HG03039 (cell line): ENCODE measurements around the gene ZFYVE21.
A peak's percentile ranks its signal among the peaks of the same experiment; 100 is the strongest.

Experiments used
- ATAC-seq: cut with Tn5 transposase; IDR thresholded peaks from one replicate; pipeline ENCODE4 v1.9.1; 2021; ENCODE audit warnings: mild to moderate bottlenecking, moderate library complexity; ENCODE audit not compliant: unreplicated experiment

The ZFYVE21 gene

DNA sequence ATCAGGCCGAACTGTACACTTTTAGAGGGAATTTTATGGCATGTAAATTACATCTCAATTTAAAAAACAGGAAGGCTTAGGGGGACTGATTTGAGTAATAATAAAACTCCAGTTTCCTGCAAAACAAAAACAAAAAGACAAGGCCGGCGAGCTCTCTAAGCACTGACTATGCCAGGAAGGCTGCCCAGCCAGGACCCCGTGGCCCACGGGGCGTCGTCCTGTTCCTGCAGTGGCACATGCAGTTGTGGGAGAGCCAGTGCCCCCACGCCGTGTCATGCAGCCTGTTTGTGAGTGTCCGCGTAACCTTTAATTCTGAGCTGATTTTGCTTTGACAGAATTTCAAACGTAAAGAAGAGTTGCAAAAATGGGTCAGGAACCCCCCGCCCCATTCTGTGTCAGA lies 10.9 kb upstream of the ZFYVE21 start:
- no peak for ATAC-seq

DNA sequence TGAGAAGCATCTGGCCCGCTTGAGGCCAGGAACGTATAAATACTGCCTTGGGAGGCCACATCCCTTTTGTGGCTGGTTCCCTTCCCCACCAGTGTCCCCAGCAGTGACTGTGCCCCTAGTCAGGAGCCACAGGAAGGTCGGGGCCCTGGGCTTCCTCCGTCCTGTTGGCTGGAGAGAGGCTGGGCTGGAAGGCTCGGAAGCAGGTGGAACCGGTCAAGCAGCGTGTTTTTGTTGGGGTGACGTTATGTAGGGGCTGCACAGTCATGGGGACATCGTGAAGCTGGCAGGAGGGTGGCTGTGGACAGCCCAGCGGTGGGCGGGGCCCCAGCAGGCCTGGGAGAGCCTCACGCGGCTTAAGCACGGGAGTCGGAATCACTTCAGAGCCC lies 10.5 kb upstream of the ZFYVE21 start:
- no peak for ATAC-seq

DNA sequence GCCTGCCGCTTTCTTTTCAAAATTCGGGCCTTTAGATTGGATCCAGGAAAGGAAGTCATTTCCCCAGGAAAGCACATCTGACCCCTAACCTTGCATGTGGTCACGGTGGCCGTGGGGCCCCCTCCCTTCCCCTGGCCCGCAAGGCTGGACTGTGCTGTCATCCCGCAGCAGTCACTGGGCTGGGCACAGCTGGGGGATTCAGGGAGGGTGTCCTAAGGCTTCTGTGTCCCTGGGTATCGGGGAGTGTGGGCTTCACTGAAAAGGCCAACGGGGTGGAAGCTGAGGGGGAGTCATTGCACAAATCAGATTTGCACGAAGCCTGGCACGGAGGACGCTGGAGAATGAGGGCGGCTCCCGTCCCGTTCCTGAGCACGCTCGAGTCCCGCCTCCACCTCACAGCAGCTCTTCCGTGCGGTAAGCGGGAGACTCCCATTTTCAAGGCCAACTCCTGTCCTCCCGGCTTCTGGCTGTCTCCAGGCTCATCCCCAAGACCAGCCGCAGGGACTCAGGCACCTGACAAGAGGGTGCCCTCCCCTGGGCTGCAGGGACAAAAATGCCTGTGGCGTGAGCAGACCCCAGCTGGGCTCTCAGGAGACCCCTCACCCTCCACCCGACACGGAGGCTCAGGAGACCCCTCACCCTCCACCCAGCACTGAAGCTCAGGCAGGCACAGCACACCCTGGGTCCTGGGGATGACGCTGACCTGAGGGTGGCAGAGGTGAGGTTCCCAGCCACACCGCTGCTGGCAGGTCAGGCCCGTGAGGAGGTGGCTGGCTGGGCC lies 9.9 kb upstream of the ZFYVE21 start:
- ATAC-seq = no peak

DNA sequence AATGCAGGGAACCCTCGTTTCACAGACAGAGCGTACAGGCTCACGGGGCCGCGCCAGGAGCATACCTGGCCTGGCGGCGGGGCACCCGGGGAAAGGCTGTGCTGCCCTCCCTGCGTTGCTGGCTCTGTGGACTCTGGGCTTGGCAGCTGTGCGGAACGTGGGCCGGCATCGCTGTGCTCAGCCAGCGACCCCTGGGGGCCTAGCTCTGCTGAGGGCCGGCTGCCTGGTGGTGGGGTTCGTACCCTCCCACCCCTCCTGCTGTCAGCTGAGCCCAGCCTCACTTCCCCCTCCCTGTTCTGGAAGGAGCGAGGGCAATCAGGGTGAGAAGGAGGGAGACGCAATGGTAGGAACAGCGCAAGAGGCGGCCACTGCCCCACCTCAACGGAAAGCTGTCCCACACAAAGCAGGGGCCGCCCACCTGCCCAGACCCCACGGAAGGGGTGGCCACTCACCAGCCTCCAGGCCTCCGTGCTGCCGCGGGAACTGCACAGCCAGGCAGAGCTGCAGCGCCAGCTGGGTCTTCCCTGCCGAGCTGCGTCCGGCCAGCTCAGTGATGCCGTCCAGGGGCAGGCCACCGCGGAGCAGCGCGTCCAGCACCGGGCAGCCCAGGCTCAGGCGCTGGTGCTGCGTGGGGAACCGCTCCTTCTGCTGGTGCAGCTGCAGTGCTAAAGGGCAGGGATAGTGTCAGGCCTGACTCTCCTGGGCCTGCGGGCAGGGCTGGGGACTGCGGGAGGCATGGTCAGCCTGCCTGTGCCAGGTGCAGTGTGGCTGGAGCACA lies 8.9 kb upstream of the ZFYVE21 start:
- no peak for ATAC-seq

DNA sequence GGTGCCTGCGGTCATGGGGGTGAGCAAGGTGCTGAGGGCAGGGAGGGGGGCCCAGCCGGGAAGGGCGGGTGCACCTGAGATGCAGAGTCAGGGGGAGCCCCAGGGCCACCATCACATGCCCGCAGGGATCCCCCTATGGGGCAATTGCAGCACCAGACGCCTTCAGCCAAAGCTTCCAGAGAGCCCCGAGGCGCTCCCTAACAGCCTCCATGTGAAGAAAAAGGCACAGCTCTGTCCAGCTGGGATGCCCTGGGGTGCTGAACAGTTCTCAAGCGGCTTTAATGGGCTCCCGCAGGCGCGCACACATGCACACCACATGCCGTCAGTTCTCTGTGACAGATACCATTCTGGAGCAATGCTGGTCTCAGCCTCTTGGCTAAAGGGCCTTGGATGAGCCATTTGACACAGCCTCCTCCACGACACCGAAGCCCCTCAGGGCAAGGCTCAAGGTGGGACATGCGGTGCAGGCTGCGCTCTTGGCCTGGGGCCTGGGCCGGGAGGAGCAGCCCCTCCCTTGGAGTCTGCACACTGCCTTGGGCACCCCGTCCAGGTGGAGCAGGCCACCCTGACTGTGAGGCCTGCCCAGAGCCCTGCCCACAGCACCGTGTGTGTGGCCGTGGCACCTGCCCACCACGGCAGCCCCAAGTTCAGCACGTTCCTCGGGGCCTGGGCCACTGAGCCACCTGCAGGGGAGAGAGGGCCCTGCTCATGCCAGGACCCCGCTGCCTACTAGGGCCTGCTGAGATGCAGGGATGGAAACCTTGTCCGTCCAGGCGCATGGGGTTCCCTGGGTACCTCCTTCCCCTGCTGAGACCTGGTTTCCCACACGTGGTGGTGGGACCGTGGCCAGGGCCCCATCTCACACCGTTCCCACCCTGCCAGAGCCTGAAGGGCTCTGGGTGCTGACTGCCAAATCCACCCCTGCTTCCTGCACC lies 8.0 kb upstream of the ZFYVE21 start:
- ATAC-seq = no peak

DNA sequence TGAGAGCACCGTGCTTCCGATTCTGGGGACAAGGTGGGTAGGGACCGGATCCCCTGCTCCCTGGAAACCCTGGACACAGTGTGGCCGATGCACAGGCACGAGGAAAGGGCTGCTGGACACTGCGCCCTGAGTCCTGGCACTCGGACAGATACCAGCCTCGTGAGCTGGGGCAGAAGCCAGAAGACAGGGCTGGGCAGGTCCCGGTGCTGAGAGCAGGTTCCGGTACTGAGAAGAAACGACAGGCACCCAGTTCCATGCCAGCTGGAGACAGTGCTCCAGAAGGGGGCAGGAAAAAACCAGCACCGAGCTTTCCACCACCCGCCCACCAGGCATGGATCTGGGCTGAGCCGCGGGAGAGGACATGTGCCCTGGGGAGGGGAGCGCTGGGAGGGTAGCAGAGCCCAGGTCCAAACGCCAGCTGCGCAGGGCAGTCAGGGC lies 6.8 kb upstream of the ZFYVE21 start:
- ATAC-seq = no peak

DNA sequence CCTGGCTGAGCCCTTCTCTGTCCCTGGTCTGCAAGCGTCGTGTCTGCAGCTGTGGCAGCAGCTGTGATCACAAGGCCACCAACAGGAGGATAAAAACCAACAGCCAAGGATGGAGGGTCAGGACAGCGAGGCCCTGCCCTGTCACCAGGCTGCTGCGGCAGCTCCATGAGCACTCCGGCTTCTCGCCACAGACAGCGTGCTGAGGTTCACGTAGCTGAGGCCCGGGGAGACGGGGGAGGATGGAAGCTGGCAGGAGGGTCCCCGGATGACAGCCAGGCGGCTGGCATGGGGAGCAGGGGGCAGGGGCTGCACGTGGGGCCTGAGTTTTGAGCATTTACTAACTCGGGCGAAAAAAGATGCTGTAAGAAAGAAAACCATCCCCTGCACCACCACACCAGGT lies 5.8 kb upstream of the ZFYVE21 start:
- ATAC-seq = no peak

DNA sequence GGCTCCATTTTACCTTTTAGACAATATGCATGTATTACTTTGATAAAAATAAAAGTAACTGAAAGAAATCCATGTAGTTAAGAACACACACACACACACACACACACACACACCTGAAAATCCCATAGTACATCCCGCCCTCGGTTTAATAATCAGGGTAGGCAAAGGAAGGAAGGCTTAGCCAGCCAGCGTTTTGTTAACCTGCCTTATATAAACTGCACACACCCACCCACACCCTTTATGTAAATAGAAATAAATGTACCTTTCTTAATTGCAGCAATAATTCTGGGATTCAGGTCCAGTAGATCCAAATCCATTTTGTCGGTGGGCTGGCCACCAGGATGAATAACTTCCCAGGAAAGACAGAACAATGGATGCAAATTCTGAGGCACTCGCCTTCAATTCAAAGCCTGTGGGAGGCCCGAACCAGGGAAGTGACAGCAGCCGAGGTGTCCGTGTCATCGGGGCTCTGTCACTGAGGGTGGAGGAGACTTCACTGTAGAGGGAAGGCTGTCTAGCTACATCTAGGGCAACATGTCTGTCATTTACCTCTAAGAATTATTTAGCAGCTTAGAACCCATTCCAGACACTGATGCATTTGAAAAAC lies 4.7 kb upstream of the ZFYVE21 start:
- ATAC-seq = no peak

DNA sequence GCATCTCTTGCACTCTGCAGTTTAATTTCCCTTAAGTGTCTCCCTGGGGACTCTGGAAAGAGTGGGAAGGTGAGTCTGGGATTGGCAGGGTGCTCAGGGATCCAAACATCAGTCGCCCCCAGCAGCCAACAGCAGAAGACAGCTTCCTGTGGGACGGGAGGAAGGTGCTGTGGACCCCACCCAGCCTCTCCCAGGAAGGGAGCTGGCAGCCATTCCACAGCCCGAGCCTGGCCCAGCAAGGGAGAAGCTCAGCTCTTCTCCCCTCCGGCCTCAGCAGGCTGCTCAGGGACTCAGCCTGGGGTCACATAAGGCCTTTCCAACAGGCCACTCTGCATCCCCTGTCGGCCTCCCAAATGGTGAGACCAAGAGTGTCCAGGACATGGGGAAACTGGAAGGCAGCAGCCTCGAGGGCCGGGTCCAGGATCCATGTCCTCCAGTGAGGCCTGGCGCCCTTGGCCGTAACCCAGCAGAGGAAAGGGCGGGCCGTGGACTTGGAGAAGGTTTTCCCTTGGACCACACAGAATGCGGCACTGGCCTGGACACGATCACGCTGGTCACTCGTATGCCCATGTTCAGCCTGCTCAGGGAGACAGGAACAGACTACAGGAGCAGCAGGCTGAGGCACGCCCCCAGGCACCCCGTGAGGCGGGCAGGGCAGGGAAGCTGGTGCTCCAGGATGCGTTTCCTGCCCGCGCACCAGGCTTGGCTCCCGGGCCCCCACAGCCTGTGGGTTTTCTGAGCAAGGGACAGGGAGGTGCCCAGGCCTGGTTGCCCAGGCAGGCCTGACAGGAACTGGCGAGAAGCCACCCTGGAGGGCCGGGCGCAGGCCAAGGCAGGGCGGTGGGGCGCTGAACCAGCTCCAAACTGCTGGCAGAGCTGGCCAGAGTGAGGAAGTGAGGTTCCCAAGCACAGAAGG lies 3.8 kb upstream of the ZFYVE21 start:
- no peak for ATAC-seq

DNA sequence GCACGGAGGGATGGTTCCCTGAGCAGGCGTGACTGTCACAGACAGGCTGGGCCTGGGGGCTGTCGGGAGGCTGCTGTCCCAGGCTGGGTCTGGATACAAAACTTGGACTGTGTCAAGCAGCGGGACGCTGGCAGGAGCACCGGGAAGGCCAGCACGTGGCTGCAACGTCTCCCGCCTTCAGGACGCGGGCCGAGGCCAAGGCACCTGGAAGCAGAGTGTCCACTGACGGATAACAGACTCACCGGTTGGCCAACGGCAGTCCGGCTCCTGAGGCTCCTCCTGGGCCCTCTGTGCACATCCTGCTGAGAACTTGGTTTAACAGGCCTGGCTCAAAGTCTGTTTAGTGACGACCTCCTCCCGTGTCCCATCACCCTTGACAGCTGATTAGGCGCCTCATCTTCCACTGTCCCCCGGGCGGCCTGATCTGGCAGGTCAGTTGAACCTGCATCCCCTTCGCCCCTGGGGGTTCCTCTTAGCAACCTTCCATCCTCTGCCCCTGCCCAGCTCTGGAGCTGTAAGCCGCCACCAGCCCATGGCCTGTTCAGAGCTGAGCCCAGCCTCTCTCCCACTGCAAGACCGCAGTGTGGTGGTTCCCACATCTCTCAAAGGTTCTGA lies 2.9 kb upstream of the ZFYVE21 start:
- no peak for ATAC-seq

DNA sequence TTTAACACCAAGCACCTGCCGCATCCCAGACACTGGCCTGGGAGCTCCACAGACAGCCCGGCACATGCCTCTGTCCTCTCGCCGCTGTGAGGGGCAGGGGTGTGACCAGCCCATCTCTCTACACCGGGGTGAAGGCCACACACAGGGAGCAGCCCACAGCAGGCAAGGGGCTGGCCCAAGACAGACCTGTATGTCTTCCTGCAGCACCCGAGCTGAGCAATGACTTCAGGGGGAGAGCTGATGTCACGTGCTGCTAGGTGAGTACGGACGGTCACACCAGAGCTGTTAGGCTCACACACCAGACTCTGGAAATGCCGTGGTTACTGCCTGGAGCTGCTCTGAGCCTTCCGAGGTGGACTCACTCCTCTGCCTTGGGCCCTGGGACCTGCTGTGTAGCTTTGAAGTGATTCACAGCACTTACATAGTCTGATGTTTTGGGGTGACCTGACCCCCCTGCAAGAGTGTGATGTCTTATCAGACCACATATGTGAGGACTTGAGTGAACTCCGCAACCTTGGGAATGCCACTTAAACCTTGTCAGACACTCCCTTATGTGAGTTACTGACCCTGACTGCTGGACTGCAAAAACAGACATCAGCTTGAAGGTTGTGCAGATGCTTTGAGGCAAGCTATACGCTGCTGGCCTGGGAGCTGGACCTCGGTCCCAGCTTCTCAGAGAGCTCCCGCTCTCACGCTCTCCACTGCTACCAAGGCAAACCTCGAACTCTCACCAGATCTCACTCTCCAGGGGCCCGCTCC lies 2.1 kb upstream of the ZFYVE21 start:
- no peak for ATAC-seq

DNA sequence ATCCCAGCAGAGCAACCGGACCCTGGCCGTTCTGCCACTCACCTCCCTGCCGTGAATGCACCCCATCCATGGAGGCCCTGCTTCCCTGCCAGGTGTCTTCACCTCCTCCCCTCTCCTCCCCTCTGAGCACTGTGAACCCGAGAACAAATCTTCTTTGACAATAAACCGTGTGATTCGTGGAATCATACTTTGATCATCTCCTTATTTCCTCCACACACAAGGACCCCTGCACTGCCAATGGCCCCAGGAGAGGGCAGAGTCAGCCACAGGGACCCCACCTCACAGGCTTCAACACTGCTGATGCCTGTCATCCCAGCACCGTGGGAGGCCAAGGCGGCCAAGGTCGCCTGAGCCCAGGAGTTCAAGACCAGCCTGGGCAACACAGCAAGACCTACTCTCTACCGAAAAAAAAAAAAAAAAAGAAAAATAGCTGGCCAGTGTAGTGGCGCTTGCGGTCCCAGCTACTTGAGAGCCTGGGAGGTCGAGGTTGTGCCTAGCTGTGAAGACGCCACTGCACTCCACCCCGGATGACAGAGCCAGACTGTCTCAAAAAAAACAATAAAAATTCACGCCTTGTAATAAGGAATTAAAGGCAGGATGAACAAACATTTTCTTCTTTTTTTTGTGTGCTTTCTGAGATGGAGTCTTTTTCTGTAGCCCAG lies 1.4 kb upstream of the ZFYVE21 start:
- ATAC-seq = no peak

DNA sequence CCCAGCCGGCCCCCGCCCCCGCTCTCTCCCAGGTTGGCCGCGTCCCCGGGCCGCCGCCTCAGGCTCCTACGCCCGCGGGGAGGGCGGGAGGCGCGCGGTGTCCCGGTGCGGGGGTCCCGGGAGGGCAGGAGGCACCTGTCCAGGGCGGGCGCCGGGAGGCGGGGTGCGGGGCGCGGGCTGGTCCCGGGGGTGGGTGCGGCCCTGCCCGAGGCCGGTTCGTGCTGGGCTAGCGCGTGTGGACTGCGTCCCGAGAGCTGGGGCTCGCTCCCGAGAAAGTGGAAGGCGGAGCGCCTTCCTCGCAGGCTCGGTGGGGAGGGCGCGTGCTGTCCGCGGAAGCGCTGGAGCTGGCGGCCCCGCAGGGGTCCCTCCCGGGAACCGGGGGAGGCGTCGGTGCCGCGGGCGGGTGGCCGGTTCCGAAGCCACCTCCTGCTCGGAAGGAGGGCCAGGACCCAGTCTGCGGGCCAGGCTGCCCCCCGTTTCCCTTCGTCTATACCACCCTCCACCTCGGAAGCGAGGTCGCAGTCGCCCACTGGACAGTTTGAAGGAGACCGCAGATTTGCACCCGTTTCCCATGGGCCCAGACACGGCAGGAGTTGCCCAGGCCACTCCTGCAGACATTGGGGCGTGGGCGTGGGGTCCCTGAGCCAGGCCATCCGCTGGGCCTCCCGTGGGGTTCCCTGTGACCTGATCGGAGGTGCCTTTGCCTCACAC lies 636 bp downstream of the ZFYVE21 start:
- peak; percentile 3 for ATAC-seq

DNA sequence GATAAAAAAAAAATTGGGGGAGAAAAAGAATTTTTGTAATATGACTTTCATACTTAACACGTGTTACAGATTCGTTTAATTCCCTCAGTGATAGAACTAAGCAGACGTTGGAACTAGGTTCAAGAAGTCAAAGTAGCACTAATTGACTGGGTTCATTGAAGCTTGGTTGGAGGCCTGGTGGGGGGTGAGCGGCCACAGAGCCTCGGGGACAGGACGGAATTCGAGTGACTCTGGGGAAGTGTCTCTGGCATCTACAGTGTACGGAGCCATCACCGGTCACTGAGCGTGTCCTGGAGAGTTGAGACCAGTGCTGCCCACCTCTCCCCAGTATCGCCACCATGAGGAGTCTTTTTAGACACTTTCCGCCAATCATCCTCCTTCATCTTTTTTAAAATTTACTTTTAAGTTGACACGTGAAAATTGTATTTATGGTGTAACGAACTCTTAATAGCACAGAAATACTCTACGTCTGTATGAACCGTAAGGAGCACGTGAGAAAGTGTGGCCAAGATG lies 1.3 kb downstream of the ZFYVE21 start:
- no peak for ATAC-seq

DNA sequence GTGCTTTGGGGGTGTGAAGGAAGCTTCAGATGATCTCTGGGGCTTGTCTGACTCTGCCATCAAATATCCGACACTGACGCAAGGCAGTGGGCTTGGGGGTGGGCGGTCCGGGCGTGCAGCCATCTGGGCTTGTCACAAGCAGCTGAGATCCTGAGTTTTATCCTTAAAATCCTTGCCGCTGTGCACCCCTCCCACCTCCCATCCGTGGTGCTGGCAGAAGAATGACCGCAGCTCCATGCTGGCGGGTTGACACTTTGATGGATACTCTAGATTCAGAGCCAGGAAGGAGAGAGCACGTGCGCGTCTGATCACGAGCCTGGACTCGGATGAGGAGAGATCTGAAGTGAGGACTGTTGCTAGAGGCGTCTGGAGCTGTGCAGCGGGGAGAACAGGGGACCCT lies 3.0 kb downstream of the ZFYVE21 start:
- no peak for ATAC-seq

DNA sequence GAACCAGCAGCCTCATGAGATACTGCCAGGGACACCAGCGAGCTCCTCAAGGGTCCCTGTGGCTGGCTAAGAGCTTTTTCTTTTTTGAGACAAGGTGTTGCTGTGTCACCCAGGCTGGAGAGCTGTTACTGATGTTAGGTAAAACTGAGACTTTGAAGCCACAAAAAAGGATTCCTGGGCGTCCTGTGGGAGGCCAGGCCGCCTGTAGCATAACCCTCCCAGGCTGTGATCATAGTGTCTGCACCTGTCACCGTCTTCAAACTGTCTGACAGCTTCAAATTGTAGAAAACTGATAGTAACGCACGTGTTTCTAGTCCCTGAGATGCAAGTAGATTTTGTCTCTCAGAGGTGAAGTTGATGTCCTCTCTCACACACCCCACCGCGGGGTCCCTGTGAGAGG lies 4.1 kb downstream of the ZFYVE21 start:
- no peak for ATAC-seq
